HG02852 (cell line): Measurements from ENCODE around the gene ACAD8.
"Not testable (repeated sequence)": the region's sequence is repeated elsewhere in the genome, so short reads cannot be mapped to it uniquely, and the experiment has no call there.

Experiments used
- ATAC-seq: cut with Tn5 transposase; IDR thresholded peaks from one replicate; pipeline ENCODE4 v1.9.1; 2021; ENCODE audit warnings: mild to moderate bottlenecking, moderate library complexity; ENCODE audit not compliant: unreplicated experiment

Gene ACAD8

GRCh38 chr11:134238956-134239355 lies 14.4 kb upstream of the ACAD8 start:
- no peak for ATAC-seq

- ATAC-seq: no peak
Observed at GRCh38 chr11:134240592-134240991, 12.8 kb upstream of the ACAD8 start.

- ATAC-seq: no peak
Observed at GRCh38 chr11:134242376-134242775, 11.0 kb upstream of the ACAD8 start.

- no peak for ATAC-seq
Observed at GRCh38 chr11:134243913-134244312, 9.5 kb upstream of the ACAD8 start.

GRCh38 chr11:134244593-134244992 lies 8.8 kb upstream of the ACAD8 start:
- peak; percentile 89 for ATAC-seq

- no peak for ATAC-seq
Observed at GRCh38 chr11:134245434-134245833, 7.9 kb upstream of the ACAD8 start.

GRCh38 chr11:134246100-134246499 lies 7.3 kb upstream of the ACAD8 start:
- no peak for ATAC-seq

- ATAC-seq: no peak
Observed at GRCh38 chr11:134246678-134247077, 6.7 kb upstream of the ACAD8 start.

- no peak for ATAC-seq
Observed at GRCh38 chr11:134248910-134249480, 4.4 kb upstream of the ACAD8 start.

- no peak for ATAC-seq
Observed at GRCh38 chr11:134250246-134250645, 3.1 kb upstream of the ACAD8 start.

GRCh38 chr11:134250675-134251074 lies 2.7 kb upstream of the ACAD8 start:
- ATAC-seq: no peak

- ATAC-seq: peak; percentile 32
Observed at GRCh38 chr11:134252346-134253187, 801 bp upstream of the ACAD8 start.

GRCh38 chr11:134254433-134255183 lies 1.2 kb downstream of the ACAD8 start:
- ATAC-seq: no peak

GRCh38 chr11:134255184-134255561 lies 1.8 kb downstream of the ACAD8 start:
- not testable (repeated sequence) for ATAC-seq

- no peak for ATAC-seq
Observed at GRCh38 chr11:134257101-134257500, 3.7 kb downstream of the ACAD8 start.

- no peak for ATAC-seq
Observed at GRCh38 chr11:134258577-134258976, 5.2 kb downstream of the ACAD8 start.

GRCh38 chr11:134260503-134260902 lies 7.1 kb downstream of the ACAD8 start:
- ATAC-seq: no peak

- ATAC-seq: no peak
Observed at GRCh38 chr11:134260983-134261382, 7.6 kb downstream of the ACAD8 start.

GRCh38 chr11:134261626-134262488 lies 8.5 kb downstream of the ACAD8 start:
- ATAC-seq: no peak

- ATAC-seq: no peak
Observed at GRCh38 chr11:134264966-134265764, 11.8 kb downstream of the ACAD8 start.
